PC-3 (cell line): ENCODE measurements around the gene NBAS.

Experiments
- EZH2phosphoT487 ChIP-seq: fragments of 300-600 bp; sonication (generic); IDR thresholded peaks from 2 replicates; pipeline ENCODE4 v1.6.1; 2018; ENCODE audit warnings: mild to moderate bottlenecking, antibody characterized with exemption, low read length, borderline replicate concordance
- TF ChIP-seq, protein P1 (sequence below): fragments of 300-600 bp; sonication (generic); conservative IDR thresholded peaks from 2 replicates; pipeline ENCODE4 v1.5.1; 2017; ENCODE audit warnings: antibody characterized with exemption, low read depth, mild to moderate bottlenecking, low read length

DNA sequence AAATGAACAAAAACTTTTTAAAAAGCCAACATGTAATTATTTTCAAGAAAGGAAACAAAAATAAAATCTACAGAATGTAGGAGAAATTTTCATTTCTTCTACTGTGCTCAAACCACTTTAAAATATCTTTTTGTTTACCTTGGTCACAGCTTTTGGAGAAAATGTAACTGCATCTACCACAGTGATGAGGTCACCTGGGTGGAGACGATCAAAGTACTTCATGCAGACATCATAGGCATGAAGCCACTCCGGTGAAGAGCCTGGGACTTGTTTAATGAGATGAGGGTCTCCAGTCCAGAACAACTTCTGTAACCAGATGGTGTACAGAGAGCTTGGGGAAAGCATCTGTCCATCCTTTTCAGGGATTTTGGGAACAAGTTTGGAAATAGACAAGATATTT lies 285.8 kb downstream of the NBAS start:
- TF ChIP-seq, protein P1, sequence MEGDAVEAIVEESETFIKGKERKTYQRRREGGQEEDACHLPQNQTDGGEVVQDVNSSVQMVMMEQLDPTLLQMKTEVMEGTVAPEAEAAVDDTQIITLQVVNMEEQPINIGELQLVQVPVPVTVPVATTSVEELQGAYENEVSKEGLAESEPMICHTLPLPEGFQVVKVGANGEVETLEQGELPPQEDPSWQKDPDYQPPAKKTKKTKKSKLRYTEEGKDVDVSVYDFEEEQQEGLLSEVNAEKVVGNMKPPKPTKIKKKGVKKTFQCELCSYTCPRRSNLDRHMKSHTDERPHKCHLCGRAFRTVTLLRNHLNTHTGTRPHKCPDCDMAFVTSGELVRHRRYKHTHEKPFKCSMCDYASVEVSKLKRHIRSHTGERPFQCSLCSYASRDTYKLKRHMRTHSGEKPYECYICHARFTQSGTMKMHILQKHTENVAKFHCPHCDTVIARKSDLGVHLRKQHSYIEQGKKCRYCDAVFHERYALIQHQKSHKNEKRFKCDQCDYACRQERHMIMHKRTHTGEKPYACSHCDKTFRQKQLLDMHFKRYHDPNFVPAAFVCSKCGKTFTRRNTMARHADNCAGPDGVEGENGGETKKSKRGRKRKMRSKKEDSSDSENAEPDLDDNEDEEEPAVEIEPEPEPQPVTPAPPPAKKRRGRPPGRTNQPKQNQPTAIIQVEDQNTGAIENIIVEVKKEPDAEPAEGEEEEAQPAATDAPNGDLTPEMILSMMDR, result no peak
- no peak for TF ChIP-seq EZH2phosphoT487
